Keratinocyte (primary cell): ENCODE results near the gene CXCL6. TPM values are rescaled to one million over a fixed set of nuclear protein-coding genes. Genes with fewer than 3 reads are reported as not detected.
A peak's percentile ranks its signal among the peaks of the same experiment; 100 is the strongest.

ENCODE experiments used
- DNase-seq: peaks from one replicate; pipeline ENCODE4 v3.0.0-alpha.2; 2011; ENCODE audit warnings: low read depth, missing footprints, low spot score
- FAIRE-seq: peaks from 2 replicates; lab custom pipeline; 2011; peaks lifted over from hg19 to GRCh38; lab: Jason Lieb, UNC
- H2AFZ ChIP-seq: 2 replicates; pipeline ENCODE4 v1.6.0; 2012; ENCODE audit warnings: low read length, control low read depth, inconsistent platforms; ENCODE audit not compliant: control insufficient read depth
- H3K27ac ChIP-seq: 2 replicates; pipeline ENCODE4 v1.5.1; 2011; ENCODE audit warnings: low read length; ENCODE audit not compliant: control insufficient read depth, insufficient read depth
- H3K27me3 ChIP-seq: 3 replicates; pipeline ENCODE4 v1.6.0; 2011; ENCODE audit warnings: low read length; ENCODE audit not compliant: control insufficient read depth, insufficient read depth; ENCODE audit errors: extremely low read depth
- H3K36me3 ChIP-seq, 2 experiments: 2 replicates in 1 of 2; 3 replicates in 1 of 2; pipeline ENCODE4 v1.5.1; 2011; ENCODE audit warnings: low read length in 2 of 2, mild to moderate bottlenecking in 1 of 2; ENCODE audit not compliant: control insufficient read depth in 2 of 2, insufficient read depth in 2 of 2; ENCODE audit errors: extremely low read depth in 1 of 2
- H3K4me1 ChIP-seq: 3 replicates; pipeline ENCODE4 v1.5.1; 2011; ENCODE audit warnings: low read length; ENCODE audit not compliant: control insufficient read depth, insufficient read depth; ENCODE audit errors: extremely low read depth
- H3K4me2 ChIP-seq: 3 replicates; pipeline ENCODE4 v1.6.0; 2011; ENCODE audit warnings: low read depth, low read length; ENCODE audit not compliant: control insufficient read depth, insufficient read depth; ENCODE audit errors: extremely low read depth
- H3K4me3 ChIP-seq, 3 experiments: fragments of 200-600 bp in 1 of 3; sonication (generic) in 1 of 3; 2 replicates in 2 of 3; 3 replicates in 1 of 3; pipeline ENCODE4 v1.5.1; 2011 to 2016; ENCODE audit warnings: low read length in 3 of 3, mild to moderate bottlenecking in 3 of 3, control low read depth in 2 of 3, inconsistent platforms in 1 of 3, low read depth in 1 of 3, mixed read lengths in 1 of 3, mixed run types in 1 of 3, moderate library complexity in 1 of 3; ENCODE audit not compliant: control insufficient read depth in 2 of 3, insufficient read depth in 2 of 3; ENCODE audit errors: extremely low read depth in 1 of 3
- H3K79me2 ChIP-seq: 2 replicates; pipeline ENCODE4 v1.6.0; 2012; ENCODE audit warnings: low read length; ENCODE audit not compliant: control insufficient read depth, insufficient read depth
- H3K9ac ChIP-seq: 3 replicates; pipeline ENCODE4 v1.6.0; 2011; ENCODE audit warnings: low read length; ENCODE audit not compliant: control insufficient read depth, insufficient read depth; ENCODE audit errors: extremely low read depth
- H3K9me1 ChIP-seq: 3 replicates; pipeline ENCODE4 v1.6.0; 2011; ENCODE audit warnings: low read length; ENCODE audit not compliant: control insufficient read depth, insufficient read depth; ENCODE audit errors: extremely low read depth
- H3K9me3 ChIP-seq: 2 replicates; pipeline ENCODE4 v1.5.1; 2012; ENCODE audit warnings: low read depth, low read length; ENCODE audit not compliant: control insufficient read depth
- H4K20me1 ChIP-seq: 3 replicates; pipeline ENCODE4 v1.6.0; 2011; ENCODE audit warnings: low read length; ENCODE audit not compliant: control insufficient read depth, insufficient read depth; ENCODE audit errors: extremely low read depth
- EZH2 ChIP-seq: IDR thresholded peaks from one replicate; pipeline ENCODE4 v1.6.1; 2012; ENCODE audit warnings: inconsistent platforms, mild to moderate bottlenecking, low read length, moderate library complexity
- dilution Hi-C: fragments of 300-500 bp; cut with MboI; formaldehyde crosslinking; loops from one replicate; pipeline ENCODE4 v1.7.0; 2020; ENCODE audit warnings: low sequenced_read_pairs; ENCODE audit not compliant: extremely low pct_ligation_motif_present
- polyA plus RNA-seq, 5 experiments: library from polyadenylated mRNA; depleted of rRNA in 3 of 5; stranded (reverse) in 3 of 5; stranded (forward) in 1 of 5; unstranded in 1 of 5; fragments of >200 nt; gene quantifications; 1 replicate in 1 of 5; 2 replicates in 3 of 5; 3 replicates in 1 of 5; pipeline versions ENCODE4 v1.2.1 to v1.2.3, GENCODE V29; 2011 to 2012; ENCODE audit warnings: missing spikeins in 2 of 5, low read depth in 1 of 5, low replicate concordance in 1 of 5
- TF ChIP-seq, protein P1 (sequence below), 3 experiments: IDR thresholded peaks in 1 of 3; conservative IDR thresholded peaks in 1 of 3; optimal IDR thresholded peaks in 1 of 3; 2 replicates in 2 of 3; 3 replicates in 1 of 3; pipeline versions ENCODE3 to v1.5.1; 2011; ENCODE audit warnings: low read length in 3 of 3, mild to moderate bottlenecking in 3 of 3, moderate library complexity in 2 of 3, control low read depth in 1 of 3, inconsistent platforms in 1 of 3; ENCODE audit not compliant: insufficient read depth in 2 of 3; ENCODE audit errors: extremely low read depth in 1 of 3

CXCL6 gene
- polyA plus RNA-seq, 1 donor (not counting 4 experiments of a cell fraction or from before 2014, with no cell fraction given) = 0.08 TPM

DNA sequence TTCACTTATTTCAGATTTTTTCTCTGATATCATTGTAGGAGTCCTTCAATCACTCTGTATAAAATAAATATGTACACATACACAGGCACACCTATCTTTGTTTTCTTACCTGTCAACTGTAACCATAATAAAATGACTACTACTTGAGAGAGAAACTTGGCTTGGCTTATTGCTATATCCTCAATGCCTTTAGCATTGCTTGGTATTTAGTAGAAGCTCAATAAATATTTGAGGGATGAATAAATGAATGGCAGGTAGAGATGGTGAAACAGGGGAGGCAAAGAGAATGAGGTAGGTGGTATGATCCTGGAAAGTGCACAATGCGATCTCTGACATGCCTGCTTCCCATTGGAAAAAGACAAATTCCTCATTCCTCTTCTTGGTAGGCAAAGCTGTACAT lies 21.8 kb upstream of the CXCL6 start:
- H3K9me3 ChIP-seq = no peaks in the 10 kb centered on the region
- peak overlapping the region; percentile 17 for H2AFZ ChIP-seq
- H3K9ac ChIP-seq = no peak overlapping the region
- peak overlapping the region; percentile 65 for H3K27ac ChIP-seq
- no peaks in the 10 kb centered on the region for H3K79me2 ChIP-seq
- H4K20me1 ChIP-seq = no peaks in the 10 kb centered on the region
- no peak for TF ChIP-seq EZH2
- TF ChIP-seq, protein P1, sequence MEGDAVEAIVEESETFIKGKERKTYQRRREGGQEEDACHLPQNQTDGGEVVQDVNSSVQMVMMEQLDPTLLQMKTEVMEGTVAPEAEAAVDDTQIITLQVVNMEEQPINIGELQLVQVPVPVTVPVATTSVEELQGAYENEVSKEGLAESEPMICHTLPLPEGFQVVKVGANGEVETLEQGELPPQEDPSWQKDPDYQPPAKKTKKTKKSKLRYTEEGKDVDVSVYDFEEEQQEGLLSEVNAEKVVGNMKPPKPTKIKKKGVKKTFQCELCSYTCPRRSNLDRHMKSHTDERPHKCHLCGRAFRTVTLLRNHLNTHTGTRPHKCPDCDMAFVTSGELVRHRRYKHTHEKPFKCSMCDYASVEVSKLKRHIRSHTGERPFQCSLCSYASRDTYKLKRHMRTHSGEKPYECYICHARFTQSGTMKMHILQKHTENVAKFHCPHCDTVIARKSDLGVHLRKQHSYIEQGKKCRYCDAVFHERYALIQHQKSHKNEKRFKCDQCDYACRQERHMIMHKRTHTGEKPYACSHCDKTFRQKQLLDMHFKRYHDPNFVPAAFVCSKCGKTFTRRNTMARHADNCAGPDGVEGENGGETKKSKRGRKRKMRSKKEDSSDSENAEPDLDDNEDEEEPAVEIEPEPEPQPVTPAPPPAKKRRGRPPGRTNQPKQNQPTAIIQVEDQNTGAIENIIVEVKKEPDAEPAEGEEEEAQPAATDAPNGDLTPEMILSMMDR (optimal IDR thresholded peaks at IDR 0.05 in 1 of 3, IDR thresholded peaks at IDR 0.05 in 1 of 3, conservative IDR thresholded peaks at IDR 0.05 in 1 of 3; ENCODE audit: extremely low read depth in 1 of 3, insufficient read depth in 2 of 3, low read length in 3 of 3) = no peak
- no peaks in the 10 kb centered on the region for H3K27me3 ChIP-seq
- no peaks in the 10 kb centered on the region for H3K9me1 ChIP-seq
- no peak for DNase-seq
- FAIRE-seq = no peak
- dilution Hi-C loops = no loop called here
- H3K36me3 ChIP-seq = no peaks in the 10 kb centered on the region
- peaks cover 25% of the 10 kb centered on the region for H3K4me1 ChIP-seq
- H3K4me2 ChIP-seq = peak overlapping the region; percentile 40
- no peak overlapping the region for H3K4me3 ChIP-seq

DNA sequence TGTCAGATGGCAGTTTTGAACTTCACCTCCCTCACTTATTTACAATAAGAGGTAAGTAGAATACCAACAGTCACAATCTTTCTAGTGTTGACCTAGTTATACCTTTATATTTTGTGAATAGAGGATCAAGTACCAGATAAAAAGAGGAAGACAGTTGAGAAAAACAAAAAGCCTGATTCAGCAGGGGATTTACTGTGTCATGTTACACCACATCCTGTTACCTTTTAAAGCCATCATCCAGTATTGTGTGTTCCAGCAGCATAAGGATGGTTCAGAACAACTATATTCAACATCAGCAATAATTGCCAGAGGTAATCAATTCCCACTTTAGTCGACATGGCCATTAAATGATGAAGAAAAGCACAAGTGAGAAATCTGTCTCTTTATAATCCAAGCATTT lies 21.3 kb upstream of the CXCL6 start:
- FAIRE-seq (peak; percentile 86), DNase-seq (no peak)
- Histone ChIP-seq H3K27ac (peak overlapping the region; percentile 65), H3K9me1 (no peaks in the 10 kb centered on the region), H3K4me3 (no peak overlapping the region), H3K9ac (no peak overlapping the region), H3K4me2 (peak overlapping the region; percentile 40), H4K20me1 (no peaks in the 10 kb centered on the region), H3K79me2 (no peaks in the 10 kb centered on the region), H3K27me3 (no peaks in the 10 kb centered on the region), H3K36me3 (no peaks in the 10 kb centered on the region), H3K9me3 (no peaks in the 10 kb centered on the region), H3K4me1 (peaks cover 25% of the 10 kb centered on the region), H2AFZ (peak overlapping the region; percentile 17)
- dilution Hi-C loops = no loop called here
- no peak for TF ChIP-seq EZH2
- TF ChIP-seq, protein P1 (optimal IDR thresholded peaks at IDR 0.05 in 1 of 3, IDR thresholded peaks at IDR 0.05 in 1 of 3, conservative IDR thresholded peaks at IDR 0.05 in 1 of 3; ENCODE audit: extremely low read depth in 1 of 3, insufficient read depth in 2 of 3, low read length in 3 of 3) = no peak
